K562 (cell line): ENCODE results near the gene LAMB3. TPM values are rescaled to one million over a fixed set of nuclear protein-coding genes. Genes with fewer than 3 reads are reported as not detected.

Source experiments
- ATAC-seq: fragments of 200-7000 bp; cut with Tn5 transposase; 3 replicates; pipeline ENCODE4 v1.9.1; 2020; ENCODE audit warnings: moderate library complexity
- BruUV-seq: library from RNA; stranded (reverse); fragments of 400-500 nt; replicated peaks from 2 replicates; lab custom pipeline; 2021; lab: Mats Ljungman, UMichigan
- CTCF ChIA-PET: fragments of 300-600 bp; formaldehyde crosslinking; extraction: SDS; loops from one replicate; lab custom pipeline; 2021; ENCODE audit warnings: low intra/inter-chr PET ratio; lab: Yijun Ruan, JAX
- POLR2A ChIA-PET: fragments of 300-600, 350-650 bp; sonication (Branson Sonifier 250); formaldehyde crosslinking; extraction: SDS; loops from one replicate; lab custom pipeline; 2021; ENCODE audit warnings: antibody characterized with exemption, inconsistent platforms; lab: Yijun Ruan, JAX
- DNase-seq, 4 experiments: peaks; one replicate each; pipeline versions ENCODE4 v3.0.0 to v3.0.0-alpha.2; 2011 to 2018; ENCODE audit warnings: low spot score in 3 of 4, mixed read lengths in 3 of 4; ENCODE audit errors: extremely low read depth in 1 of 4
- FAIRE-seq: peaks from 2 replicates; lab custom pipeline; 2011; peaks lifted over from hg19 to GRCh38; lab: Jason Lieb, UNC
- H2AFZ ChIP-seq: 2 replicates; pipeline ENCODE4 v1.6.0; 2011; ENCODE audit warnings: low read depth, low read length, control low read depth, inconsistent platforms
- H3K27ac ChIP-seq: fragments of 200-600 bp; 3 replicates; pipeline ENCODE4 v1.8.0; 2011; ENCODE audit warnings: low read depth, mild to moderate bottlenecking, control low read depth, inconsistent platforms, low read length, moderate library complexity, mixed read lengths; ENCODE audit errors: extremely low read depth
- H3K27me3 ChIP-seq, 2 experiments: fragments of 300-600 bp in 1 of 2; 2 replicates in 1 of 2; 3 replicates in 1 of 2; pipeline versions ENCODE4 v1.6.0 to v1.8.0; 2011; ENCODE audit warnings: inconsistent platforms in 2 of 2, low read length in 2 of 2, mild to moderate bottlenecking in 1 of 2, mixed read lengths in 1 of 2, moderate library complexity in 1 of 2; ENCODE audit not compliant: control insufficient read depth in 2 of 2, insufficient read depth in 2 of 2
- H3K36me3 ChIP-seq: fragments of 300-600 bp; 3 replicates; pipeline ENCODE4 v1.8.0; 2011; ENCODE audit warnings: mild to moderate bottlenecking, low read length, inconsistent platforms; ENCODE audit not compliant: control insufficient read depth, insufficient read depth
- H3K4me1 ChIP-seq, 2 experiments: fragments of 200-600 bp in 1 of 2; replicated peaks in 1 of 2; 2 replicates in 1 of 2; 3 replicates in 1 of 2; pipeline versions ENCODE4 v1.5.1 to v1.8.0; 2011; ENCODE audit warnings: inconsistent platforms in 2 of 2, low read length in 2 of 2, mild to moderate bottlenecking in 1 of 2, mixed read lengths in 1 of 2, moderate library complexity in 1 of 2; ENCODE audit not compliant: control insufficient read depth in 2 of 2, insufficient read depth in 2 of 2
- H3K4me2 ChIP-seq: 2 replicates; pipeline ENCODE4 v1.6.1; 2011; ENCODE audit warnings: low read length, control low read depth, inconsistent platforms, mixed read lengths; ENCODE audit not compliant: insufficient read depth
- H3K4me3 ChIP-seq: fragments of 200-600 bp; sonication (generic), shearing (Covaris generic); 2 replicates; pipeline ENCODE4 v1.5.1; 2016; ENCODE audit warnings: control low read depth, inconsistent platforms
- H3K79me2 ChIP-seq: fragments of 200-600 bp; 3 replicates; pipeline ENCODE4 v1.8.0; 2011; ENCODE audit warnings: low read length, inconsistent platforms; ENCODE audit not compliant: control insufficient read depth, insufficient read depth
- H3K9ac ChIP-seq, 2 experiments: 2 replicates each; pipeline versions ENCODE4 v1.6.0 to v1.6.1; 2011; ENCODE audit warnings: low read depth in 2 of 2, low read length in 2 of 2, control low read depth in 1 of 2, inconsistent platforms in 1 of 2, mild to moderate bottlenecking in 1 of 2, mixed read lengths in 1 of 2; ENCODE audit not compliant: insufficient read depth in 1 of 2
- H3K9me1 ChIP-seq: one replicate; pipeline ENCODE4 v1.6.0; 2011; ENCODE audit warnings: inconsistent platforms, mild to moderate bottlenecking, low read length, moderate library complexity; ENCODE audit not compliant: control insufficient read depth, insufficient read depth
- H3K9me3 ChIP-seq: replicated peaks from 2 replicates; pipeline ENCODE4 v1.5.1; 2011; ENCODE audit warnings: low read depth, low read length, inconsistent platforms; ENCODE audit not compliant: control insufficient read depth, insufficient read depth
- H4K20me1 ChIP-seq: replicated peaks from 2 replicates; pipeline ENCODE4 v1.6.1; 2011; ENCODE audit warnings: low read length, inconsistent platforms, mixed read lengths; ENCODE audit not compliant: control insufficient read depth, insufficient read depth
- CC2D1A ChIP-seq: fragments of 450-650 bp; IDR thresholded peaks from 2 replicates; pipeline ENCODE4 v1.6.1; 2017; ENCODE audit warnings: mild to moderate bottlenecking
- CTCF ChIP-seq, 3 experiments: IDR thresholded peaks in 2 of 3; conservative IDR thresholded peaks in 1 of 3; 2 replicates each; pipeline ENCODE4 v1.5.1; 2011 to 2012; ENCODE audit warnings: low read length in 3 of 3, mild to moderate bottlenecking in 3 of 3, control low read depth in 2 of 3, improper control_type of control experiment in 1 of 3, inconsistent platforms in 1 of 3, low read depth in 1 of 3, mixed read lengths in 1 of 3, moderate library complexity in 1 of 3; ENCODE audit not compliant: insufficient read depth in 2 of 3
- DEAF1 ChIP-seq: fragments of 450-650 bp; formaldehyde crosslinking; IDR thresholded peaks from 2 replicates; pipeline ENCODE4 v1.4.0; 2020; ENCODE audit warnings: mild to moderate bottlenecking, moderate library complexity
- ELF4 ChIP-seq: fragments of 450-650 bp; formaldehyde crosslinking; IDR thresholded peaks from 2 replicates; pipeline ENCODE4 v1.4.0; 2022; ENCODE audit warnings: missing genetic modification characterization
- KLF16 ChIP-seq: IDR thresholded peaks from 2 replicates; pipeline ENCODE4 v1.6.1; 2016; ENCODE audit warnings: antibody characterized with exemption
- MEF2A ChIP-seq: IDR thresholded peaks from 2 replicates; pipeline ENCODE4 v1.6.1; 2011; ENCODE audit warnings: low read depth, mild to moderate bottlenecking, low read length, moderate library complexity; ENCODE audit not compliant: control insufficient read depth
- RAD21 ChIP-seq, 2 experiments: fragments of 250-450 bp in 1 of 2; fragments of 450-650 bp in 1 of 2; sonication (Bioruptor Pico) in 1 of 2; formaldehyde crosslinking in 1 of 2; IDR thresholded peaks in 1 of 2; conservative IDR thresholded peaks in 1 of 2; 2 replicates each; pipeline versions ENCODE4 v1.4.0 to v1.8.0; 2020 to 2022; ENCODE audit warnings: mild to moderate bottlenecking in 2 of 2, moderate library complexity in 1 of 2
- SIN3A ChIP-seq, 2 experiments: fragments of 150-350 bp in 1 of 2; IDR thresholded peaks; 2 replicates each; pipeline ENCODE4 v1.6.1; 2011 to 2016; ENCODE audit warnings: borderline replicate concordance in 2 of 2, low read depth in 2 of 2, low read length in 2 of 2, mild to moderate bottlenecking in 2 of 2, moderate library complexity in 2 of 2; ENCODE audit not compliant: control insufficient read depth in 1 of 2
- SMAD1 ChIP-seq: fragments of 150-350 bp; IDR thresholded peaks from 2 replicates; pipeline ENCODE4 v1.6.1; 2014; ENCODE audit warnings: low read length, low read depth; ENCODE audit not compliant: partially characterized antibody
- SMARCA4 ChIP-seq: fragments of 450-650 bp; IDR thresholded peaks from 2 replicates; pipeline ENCODE4 v1.6.1; 2016
- ZFP36 ChIP-seq: fragments of 150-350 bp; IDR thresholded peaks from 2 replicates; pipeline ENCODE4 v1.6.1; 2018; ENCODE audit warnings: low read length, low read depth; ENCODE audit not compliant: partially characterized antibody
- WGBS: fragments of 100-300 bp; shearing (Covaris generic); methylation state at CpG from one replicate; pipeline ENCODE4 v1.1.6; 2016; ENCODE audit warnings: low coverage, mixed read lengths; ENCODE audit not compliant: insufficient coverage; ENCODE audit errors: missing lambda C conversion rate; 5-methylcytosine and 5-hydroxymethylcytosine counted together
- in situ Hi-C: fragments of 300-500 bp; cut with MboI; formaldehyde crosslinking; loops from 4 replicates; pipeline ENCODE4 v1.15.0; 2018; ENCODE audit warnings: inconsistent platforms, mixed read lengths
- intact Hi-C: fragments of 100-400 bp; cut with micrococcal nuclease; formaldehyde crosslinking; loops from 2 replicates; pipeline ENCODE4 v1.14.2; 2022
- polyA plus RNA-seq, 8 experiments: library from polyadenylated mRNA; depleted of rRNA in 4 of 8; stranded (reverse) in 5 of 8; unstranded in 3 of 8; fragments of >200 nt; fragmentation: Nextera tagmentation in 2 of 8; fragmentation: Illumina TruSeq in 1 of 8; extraction: Ambion mirVana in 2 of 8; extraction: Trizol in 1 of 8; gene quantifications; 2 replicates each; pipeline versions ENCODE4 v1.2.1 to v1.2.3, GENCODE V29; 2011 to 2014; ENCODE audit warnings: inconsistent platforms in 1 of 8, missing spikeins in 1 of 8
- total RNA-seq, 7 experiments: library from RNA; depleted of rRNA in 6 of 7; stranded (reverse); fragments of >200 nt in 6 of 7; fragmentation: Illumina TruSeq in 2 of 7; extraction: Trizol in 2 of 7; gene quantifications; 2 replicates each; pipeline versions ENCODE4 v1.2.1 to v1.2.3, GENCODE V29; 2011 to 2021; ENCODE audit warnings: low replicate concordance in 1 of 7

LAMB3 gene
- total and polyA plus RNA-seq, 9 of the 15 experiments (the other 6 are each of a cell fraction or from before 2014, with no cell fraction given) = 0.08 to 1.3 (median 0.91) TPM

- H3K27me3 ChIP-seq = peaks cover 3% of the 10 kb centered on the region in 2 experiments; a peak in 2 of 5 replicates
- DNase-seq = peak; percentile 76 to 83 (median 82)
- 0 out of 2 replicates have a peak, but pooled peaks cover 5% of the 10 kb centered on the region for H4K20me1 ChIP-seq
- ATAC-seq = peak; percentile 99
- H3K9ac ChIP-seq = no peak overlapping the region
- no peaks in the 10 kb centered on the region for H3K79me2 ChIP-seq
- H3K4me3 ChIP-seq = no peak overlapping the region
- in situ Hi-C loops = loop anchor here (5.0 to 25.0 kb wide), 2 partner anchors 121 to 411 kb away; no protein-coding TSS in a partner anchor
- H3K27ac ChIP-seq = no peak overlapping the region
- no peak overlapping the region for H2AFZ ChIP-seq
- no TSS peak for BruUV-seq
- under 1% methylated on average over 12 of the region's 12 CpGs for WGBS
- POLR2A ChIA-PET = interaction anchor here (0.5 kb wide), 1 partner anchor 385 kb away, joined by 3 read pairs; no protein-coding TSS in a partner anchor
- H3K4me2 ChIP-seq = no peak overlapping the region
- peak; percentile 85 for FAIRE-seq
- CTCF ChIA-PET = interaction anchor here (0.6 to 4.9 kb wide), 7 partner anchors 51 to 247 kb away, joined by 3 to 64 read pairs (median 5); no protein-coding TSS in a partner anchor
- H3K36me3 ChIP-seq = no peaks in the 10 kb centered on the region
- no peaks in the 10 kb centered on the region for H3K9me1 ChIP-seq
- H3K9me3 ChIP-seq = no peaks in the 10 kb centered on the region
- no peaks in the 10 kb centered on the region for H3K4me1 ChIP-seq
- intact Hi-C loops = loop anchor here (1.0 to 2.0 kb wide), 2 partner anchors 50 to 117 kb away; no protein-coding TSS in a partner anchor
- TF ChIP-seq SMARCA4 (no peak), KLF16 (0 out of 2 replicates have a peak, but pooled peaks have one; percentile 16), DEAF1 (CRISPR knock-in tag) (peak; percentile 91), SIN3A (IDR thresholded peaks at IDR 0.05; ENCODE audit: borderline replicate concordance in 2 of 2, control insufficient read depth in 1 of 2, low read depth in 2 of 2, low read length in 2 of 2) (no peak), RAD21 (CRISPR knock-in tag; conservative IDR thresholded peaks at IDR 0.05 in 1 of 2, IDR thresholded peaks at IDR 0.05 in 1 of 2) (peak; percentile 88 to 94), ELF4 (CRISPR knock-in tag) (peak; percentile 48; the same call in 1 of the 2 replicates), SMAD1 (no peak), CC2D1A (peak; percentile 61; the same call in 1 of the 2 replicates), CTCF (IDR thresholded peaks at IDR 0.05 in 2 of 3, conservative IDR thresholded peaks at IDR 0.05 in 1 of 3; ENCODE audit: insufficient read depth in 2 of 3, low read depth in 1 of 3, low read length in 3 of 3) (peak; percentile 85 to 96 (median 94)), MEF2A (no peak), ZFP36 (peak; percentile 33)
Observed at GRCh38 chr1:209576392-209577197, 75.6 kb downstream of the LAMB3 start.
